CD4-positive, alpha-beta T cell (primary cell): Measurements from ENCODE around the gene RASA1. TPM values are rescaled to one million over a fixed set of nuclear protein-coding genes. Genes with fewer than 3 reads are reported as not detected.
"Not testable (repeated sequence)": the region's sequence is repeated elsewhere in the genome, so short reads cannot be mapped to it uniquely, and the experiment has no call there.

ENCODE experiments used
- ATAC-seq: fragments of 200-7000 bp; cut with Tn5 transposase; one replicate; pipeline ENCODE4 v1.10.0; 2022; ENCODE audit warnings: mild to moderate bottlenecking; ENCODE audit not compliant: poor library complexity
- CTCF ChIA-PET: fragments of 350-600 bp; sonication (Branson Sonifier 250); formaldehyde crosslinking; loops from one replicate; lab custom pipeline; 2021; ENCODE audit warnings: antibody characterized with exemption, inconsistent platforms; lab: Charles Lee
- POLR2A ChIA-PET: fragments of 350-600 bp; sonication (Branson Sonifier 250); formaldehyde crosslinking; loops from one replicate; lab custom pipeline; 2021; ENCODE audit warnings: antibody characterized with exemption, inconsistent platforms; lab: Charles Lee
- DNase-seq, 14 experiments: peaks; one replicate each; pipeline ENCODE4 v3.0.0-alpha.2; 2013 to 2020; ENCODE audit warnings: mixed read lengths in 2 of 14
- H3K27ac ChIP-seq, 2 donors: one replicate each; pipeline versions ENCODE4 v1.5.1 to v1.7.0; 2013; ENCODE audit warnings: low read length in 2 of 2, low read depth in 1 of 2, mild to moderate bottlenecking in 1 of 2
- H3K27me3 ChIP-seq, 2 experiments: 1 replicate in 1 of 2; 2 replicates in 1 of 2; pipeline versions ENCODE4 v1.6.1 to v1.7.0; 2013; ENCODE audit warnings: low read length in 2 of 2, control low read depth in 1 of 2, mild to moderate bottlenecking in 1 of 2, moderate library complexity in 1 of 2; ENCODE audit not compliant: insufficient read depth in 2 of 2, control insufficient read depth in 1 of 2
- H3K36me3 ChIP-seq: one replicate; pipeline ENCODE4 v1.6.1; 2013; ENCODE audit warnings: low read length, control low read depth; ENCODE audit not compliant: insufficient read depth
- H3K4me1 ChIP-seq: one replicate; pipeline ENCODE4 v1.6.1; 2013; ENCODE audit warnings: low read length, control low read depth; ENCODE audit not compliant: insufficient read depth
- H3K4me3 ChIP-seq: one replicate; pipeline ENCODE4 v1.5.1; 2013; ENCODE audit warnings: mild to moderate bottlenecking, low read length, moderate library complexity
- H3K9me3 ChIP-seq, 2 experiments: 1 replicate in 1 of 2; 2 replicates in 1 of 2; pipeline versions ENCODE4 v1.6.1 to v1.7.0; 2013; ENCODE audit warnings: low read length in 2 of 2, mild to moderate bottlenecking in 2 of 2, control low read depth in 1 of 2, moderate library complexity in 1 of 2; ENCODE audit not compliant: control insufficient read depth in 1 of 2, insufficient read depth in 1 of 2
- H3K27ac Mint-ChIP-seq: one replicate; pipeline ENCODE4 v1.8.0; 2020; ENCODE audit warnings: mixed read lengths
- H3K27me3 Mint-ChIP-seq: one replicate; pipeline ENCODE4 v1.8.0; 2021; ENCODE audit warnings: mixed read lengths
- H3K36me3 Mint-ChIP-seq: one replicate; pipeline ENCODE4 v1.8.0; 2021; ENCODE audit warnings: low read depth, mixed read lengths
- H3K4me1 Mint-ChIP-seq: one replicate; pipeline ENCODE4 v1.8.0; 2021; ENCODE audit warnings: low read depth, mixed read lengths
- H3K4me3 Mint-ChIP-seq: one replicate; pipeline ENCODE4 v1.8.0; 2020; ENCODE audit warnings: mild to moderate bottlenecking, mixed read lengths
- H3K9me3 Mint-ChIP-seq: one replicate; pipeline ENCODE4 v1.8.0; 2020; ENCODE audit warnings: mixed read lengths
- intact Hi-C, 2 experiments: fragments of 100-400 bp; cut with DNase I in 1 of 2; cut with micrococcal nuclease in 1 of 2; formaldehyde crosslinking; loops; one replicate each; pipeline versions ENCODE4 v1.15.1 to v1.9.0; 2023 to 2025; cut with DNase I, micrococcal nuclease
- total RNA-seq, 174 experiments: library from RNA in 2 of 174; stranded (reverse) in 2 of 174; gene quantifications; one replicate each; pipeline ENCODE4 v1.2.3 and lab custom pipeline; 2021 to 2026
- TF ChIP-seq, protein P1 (sequence below): fragments of 200-600 bp; IDR thresholded peaks from one replicate; pipeline ENCODE4 v1.8.0; 2022; ENCODE audit warnings: antibody characterized with exemption, mild to moderate bottlenecking

Gene RASA1
- total RNA-seq, 2 experiments from 2014 or later = 15.1 to 15.4 TPM

- peaks cover 41% of the 10 kb centered on the region for H3K36me3 Mint-ChIP-seq
- H3K4me3 ChIP-seq = peak overlapping the region; percentile 36
- POLR2A ChIA-PET = interaction anchor here (3.9 kb wide), 1 partner anchor 14 kb away, joined by 30 read pairs; the partner anchor contains the start of gene RASA1
- no peaks in the 10 kb centered on the region for H3K36me3 ChIP-seq
- ATAC-seq (peak; percentile 89), DNase-seq (peak in 3 of 14 experiments; percentile 52 to 65 (median 52))
- H3K9me3 ChIP-seq = no peaks in the 10 kb centered on the region
- H3K27ac ChIP-seq = peak overlapping the region; percentile 39 to 65
- H3K27ac Mint-ChIP-seq = peak overlapping the region; percentile 95
- TF ChIP-seq, protein P1, sequence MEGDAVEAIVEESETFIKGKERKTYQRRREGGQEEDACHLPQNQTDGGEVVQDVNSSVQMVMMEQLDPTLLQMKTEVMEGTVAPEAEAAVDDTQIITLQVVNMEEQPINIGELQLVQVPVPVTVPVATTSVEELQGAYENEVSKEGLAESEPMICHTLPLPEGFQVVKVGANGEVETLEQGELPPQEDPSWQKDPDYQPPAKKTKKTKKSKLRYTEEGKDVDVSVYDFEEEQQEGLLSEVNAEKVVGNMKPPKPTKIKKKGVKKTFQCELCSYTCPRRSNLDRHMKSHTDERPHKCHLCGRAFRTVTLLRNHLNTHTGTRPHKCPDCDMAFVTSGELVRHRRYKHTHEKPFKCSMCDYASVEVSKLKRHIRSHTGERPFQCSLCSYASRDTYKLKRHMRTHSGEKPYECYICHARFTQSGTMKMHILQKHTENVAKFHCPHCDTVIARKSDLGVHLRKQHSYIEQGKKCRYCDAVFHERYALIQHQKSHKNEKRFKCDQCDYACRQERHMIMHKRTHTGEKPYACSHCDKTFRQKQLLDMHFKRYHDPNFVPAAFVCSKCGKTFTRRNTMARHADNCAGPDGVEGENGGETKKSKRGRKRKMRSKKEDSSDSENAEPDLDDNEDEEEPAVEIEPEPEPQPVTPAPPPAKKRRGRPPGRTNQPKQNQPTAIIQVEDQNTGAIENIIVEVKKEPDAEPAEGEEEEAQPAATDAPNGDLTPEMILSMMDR = no peak
- H3K27me3 Mint-ChIP-seq = no peaks in the 10 kb centered on the region
- H3K27me3 ChIP-seq = no peaks in the 10 kb centered on the region
- H3K4me1 ChIP-seq = peaks cover 8% of the 10 kb centered on the region
- intact Hi-C loops = loop anchor here in 1 of 2 experiments (2.0 kb wide), 1 partner anchor 15 kb away; no protein-coding TSS in a partner anchor
- CTCF ChIA-PET = no interaction called here
- peaks cover 64% of the 10 kb centered on the region for H3K4me1 Mint-ChIP-seq
- H3K9me3 Mint-ChIP-seq = no peaks in the 10 kb centered on the region
- peak overlapping the region; percentile 89 for H3K4me3 Mint-ChIP-seq
These were observed 14.6 kb downstream of the RASA1 start for GRCh38 chr5:87282269-87282668.

GRCh38 chr5:87287266-87287665, 19.6 kb downstream of the RASA1 start:
- H3K4me1 ChIP-seq, CTCF ChIA-PET, H3K36me3 ChIP-seq, DNase-seq, POLR2A ChIA-PET, ATAC-seq, H3K4me3 Mint-ChIP-seq, H3K4me3 ChIP-seq, H3K9me3 Mint-ChIP-seq, H3K27me3 Mint-ChIP-seq, intact Hi-C loops, H3K9me3 ChIP-seq, H3K27me3 ChIP-seq, H3K27ac Mint-ChIP-seq, H3K27ac ChIP-seq: not testable (repeated sequence)
- peaks cover 66% of the 10 kb centered on the region for H3K4me1 Mint-ChIP-seq
- peaks cover 50% of the 10 kb centered on the region for H3K36me3 Mint-ChIP-seq

GRCh38 chr5:87298692-87299362, 31.1 kb downstream of the RASA1 start:
- Histone ChIP-seq H3K4me1 (peaks cover 22% of the 10 kb centered on the region), H3K27ac (no peak overlapping the region), H3K36me3 (peaks cover 2% of the 10 kb centered on the region), H3K27me3 (no peaks in the 10 kb centered on the region), H3K9me3 (no peaks in the 10 kb centered on the region), H3K4me3 (no peak overlapping the region)
- intact Hi-C loops = no loop called here
- no peak for DNase-seq
- Mint-ChIP-seq H3K27ac (peak overlapping the region; percentile 2), H3K9me3 (peaks cover 6% of the 10 kb centered on the region), H3K4me1 (peaks cover 85% of the 10 kb centered on the region), H3K36me3 (peaks cover 45% of the 10 kb centered on the region), H3K4me3 (no peak overlapping the region), H3K27me3 (no peaks in the 10 kb centered on the region)
- ATAC-seq = no peak
- POLR2A ChIA-PET = interaction anchor here (1.2 kb wide), 1 partner anchor 31 kb away, joined by 4 read pairs; the partner anchor contains the start of gene RASA1
- CTCF ChIA-PET = no interaction called here
- TF ChIP-seq, protein P1 = no peak
